HEK293T (cell line): ENCODE measurements around the gene TSSK3.

Experiments used
- ARNT ChIP-seq: fragments of 450-650 bp; IDR thresholded peaks from 2 replicates; pipeline ENCODE4 v1.6.1; 2017; ENCODE audit warnings: mild to moderate bottlenecking
- BHLHE40 ChIP-seq: fragments of 450-650 bp; IDR thresholded peaks from 2 replicates; pipeline ENCODE4 v1.6.1; 2016; ENCODE audit warnings: mild to moderate bottlenecking, moderate library complexity, borderline replicate concordance
- CTBP1 ChIP-seq: fragments of 450-650 bp; IDR thresholded peaks from 2 replicates; pipeline ENCODE4 v1.6.1; 2016; ENCODE audit warnings: borderline replicate concordance
- FOXA1 ChIP-seq: fragments of 450-650 bp; IDR thresholded peaks from 2 replicates; pipeline ENCODE4 v1.6.1; 2016; ENCODE audit warnings: mild to moderate bottlenecking
- FOXK2 ChIP-seq: fragments of 450-650 bp; IDR thresholded peaks from 2 replicates; pipeline ENCODE4 v1.6.1; 2016; ENCODE audit warnings: mild to moderate bottlenecking
- L3MBTL2 ChIP-seq: fragments of 450-650 bp; conservative IDR thresholded peaks from 2 replicates; pipeline ENCODE4 v1.6.1; 2016; ENCODE audit warnings: mild to moderate bottlenecking
- LEF1 ChIP-seq: fragments of 450-650 bp; IDR thresholded peaks from 2 replicates; pipeline ENCODE4 v1.6.1; 2017; ENCODE audit warnings: mild to moderate bottlenecking, borderline replicate concordance
- PKNOX1 ChIP-seq: fragments of 450-650 bp; IDR thresholded peaks from 2 replicates; pipeline ENCODE4 v1.6.1; 2016
- SP1 ChIP-seq: fragments of 450-650 bp; IDR thresholded peaks from 2 replicates; pipeline ENCODE4 v1.6.1; 2017
- SUZ12 ChIP-seq: fragments of 450-650 bp; IDR thresholded peaks from 2 replicates; pipeline ENCODE4 v1.6.1; 2016; ENCODE audit warnings: mild to moderate bottlenecking
- TARDBP ChIP-seq: fragments of 450-650 bp; IDR thresholded peaks from 2 replicates; pipeline ENCODE4 v1.6.1; 2016

- TF ChIP-seq SP1: no peak
- no peak for TF ChIP-seq L3MBTL2
- no peak for TF ChIP-seq TARDBP
- no peak for TF ChIP-seq FOXA1
- TF ChIP-seq CTBP1: no peak
- no peak for TF ChIP-seq BHLHE40
- TF ChIP-seq SUZ12: no peak
- TF ChIP-seq LEF1: no peak
- no peak for TF ChIP-seq PKNOX1
- no peak for TF ChIP-seq ARNT
- no peak for TF ChIP-seq FOXK2
Measured at GRCh38 chr1:32353431-32353830, 8.9 kb upstream of the TSSK3 start.
